SK-N-SH (cell line): Measurements from ENCODE around the gene CDK5. TPM values are rescaled to one million over a fixed set of nuclear protein-coding genes. Genes with fewer than 3 reads are reported as not detected.

Source experiments
- CTCF ChIA-PET: fragments of 300-600, 350-600 bp; formaldehyde crosslinking; extraction: SDS; loops from one replicate; lab custom pipeline; 2021; lab: Yijun Ruan, JAX
- POLR2A ChIA-PET: fragments of 350-600 bp; sonication (Branson Sonifier 250); formaldehyde crosslinking; extraction: SDS; loops from one replicate; lab custom pipeline; 2020; ENCODE audit warnings: antibody characterized with exemption, inconsistent platforms; lab: Yijun Ruan, JAX
- DNase-seq: peaks from one replicate; pipeline ENCODE4 v3.0.0; 2012
- H2AFZ ChIP-seq: fragments of 200-600 bp; sonication (generic); 2 replicates; pipeline ENCODE4 v1.8.1; 2016; ENCODE audit warnings: antibody characterized with exemption, mild to moderate bottlenecking, low read depth
- H3F3A ChIP-seq: fragments of 200-600 bp; sonication (generic); replicated peaks from 2 replicates; pipeline ENCODE3; 2016; ENCODE audit warnings: antibody characterized with exemption, mild to moderate bottlenecking; ENCODE audit not compliant: insufficient read depth
- H3K27ac ChIP-seq, 2 experiments: fragments of 200-500 bp in 1 of 2; fragments of 200-600 bp in 1 of 2; sonication (Bioruptor generic) in 1 of 2; sonication (generic), shearing (Covaris generic) in 1 of 2; 2 replicates each; pipeline versions ENCODE4 v1.5.1 to v1.6.1; 2014 to 2016; ENCODE audit warnings: low read depth in 2 of 2, inconsistent platforms in 1 of 2, low read length in 1 of 2, mild to moderate bottlenecking in 1 of 2, mixed read lengths in 1 of 2
- H3K27me3 ChIP-seq: fragments of 200-600 bp; sonication (generic), shearing (Covaris generic); 2 replicates; pipeline ENCODE4 v1.6.1; 2016; ENCODE audit warnings: mixed run types; ENCODE audit not compliant: insufficient read depth
- H3K36me3 ChIP-seq, 2 experiments: fragments of 200-500 bp in 1 of 2; fragments of 200-600 bp in 1 of 2; sonication (Bioruptor generic) in 1 of 2; sonication (generic) in 1 of 2; replicated peaks in 1 of 2; 2 replicates each; pipeline versions ENCODE3 to v1.5.1; 2014 to 2016; ENCODE audit warnings: low read length in 1 of 2, mild to moderate bottlenecking in 1 of 2; ENCODE audit not compliant: insufficient read depth in 2 of 2, control insufficient read depth in 1 of 2
- H3K4me1 ChIP-seq, 2 experiments: fragments of 200-500 bp in 1 of 2; fragments of 200-600 bp in 1 of 2; sonication (Bioruptor generic) in 1 of 2; sonication (generic), shearing (Covaris generic) in 1 of 2; 2 replicates each; pipeline versions ENCODE4 v1.5.1 to v1.6.1; 2014 to 2016; ENCODE audit warnings: low read depth in 1 of 2, low read length in 1 of 2, mixed run types in 1 of 2; ENCODE audit not compliant: insufficient read depth in 2 of 2, control insufficient read depth in 1 of 2
- H3K4me2 ChIP-seq: fragments of 200-600 bp; sonication (generic), shearing (Covaris generic); 2 replicates; pipeline ENCODE4 v1.6.1; 2017; ENCODE audit warnings: mixed run types
- H3K4me3 ChIP-seq, 2 experiments: fragments of 200-500 bp in 1 of 2; fragments of 200-600 bp in 1 of 2; sonication (Bioruptor generic) in 1 of 2; sonication (generic), shearing (Covaris generic) in 1 of 2; 2 replicates each; pipeline versions ENCODE4 v1.5.1 to v1.8.1; 2014 to 2016; ENCODE audit warnings: low read depth in 2 of 2, inconsistent platforms in 1 of 2, low read length in 1 of 2, mild to moderate bottlenecking in 1 of 2, mixed read lengths in 1 of 2, moderate library complexity in 1 of 2
- H3K79me2 ChIP-seq: fragments of 200-600 bp; sonication (generic); 2 replicates; pipeline ENCODE4 v1.8.1; 2017; ENCODE audit warnings: mild to moderate bottlenecking; ENCODE audit not compliant: insufficient read depth
- H3K9ac ChIP-seq: fragments of 200-600 bp; sonication (generic); 2 replicates; pipeline ENCODE4 v1.6.1; 2017; ENCODE audit warnings: mixed run types
- H3K9me2 ChIP-seq: fragments of 200-600 bp; sonication (generic); 2 replicates; pipeline ENCODE4 v1.6.1; 2017; ENCODE audit warnings: mixed run types
- H3K9me3 ChIP-seq: fragments of 200-600 bp; sonication (generic); 2 replicates; pipeline ENCODE4 v1.6.1; 2017; ENCODE audit warnings: mixed run types, mild to moderate bottlenecking, moderate library complexity
- H4K20me1 ChIP-seq: fragments of 200-600 bp; sonication (generic); 2 replicates; pipeline ENCODE4 v1.6.1; 2017; ENCODE audit warnings: mild to moderate bottlenecking, mixed run types; ENCODE audit not compliant: insufficient read depth
- CHD2 ChIP-seq: fragments of 150-350 bp; IDR thresholded peaks from 2 replicates; pipeline ENCODE4 v1.6.1; 2018; ENCODE audit warnings: low read length; ENCODE audit not compliant: partially characterized antibody
- GABPA ChIP-seq: IDR thresholded peaks from 2 replicates; pipeline ENCODE4 v1.4.0; 2012; ENCODE audit warnings: low read depth, mild to moderate bottlenecking
- MXI1 ChIP-seq: IDR thresholded peaks from 2 replicates; pipeline ENCODE4 v1.6.1; 2012; ENCODE audit warnings: mild to moderate bottlenecking, low read depth, low read length, improper control_type of control experiment
- POLR2AphosphoS5 ChIP-seq: IDR thresholded peaks from 2 replicates; pipeline ENCODE4 v1.6.1; 2012; ENCODE audit warnings: low read depth, low read length
- RAD21 ChIP-seq: IDR thresholded peaks from 2 replicates; pipeline ENCODE4 v1.6.1; 2012; ENCODE audit warnings: mild to moderate bottlenecking, low read length
- RFX5 ChIP-seq: IDR thresholded peaks from 2 replicates; pipeline ENCODE4 v1.6.1; 2012; ENCODE audit warnings: mild to moderate bottlenecking, improper control_type of control experiment, low read length
- RXRA ChIP-seq: IDR thresholded peaks from 2 replicates; pipeline ENCODE4 v1.4.0; 2012; ENCODE audit warnings: low read depth, mild to moderate bottlenecking, borderline replicate concordance
- SIN3A ChIP-seq: IDR thresholded peaks from 2 replicates; pipeline ENCODE4 v1.6.1; 2012; ENCODE audit warnings: low read depth, mild to moderate bottlenecking, low read length, moderate library complexity, borderline replicate concordance
- SMC3 ChIP-seq: IDR thresholded peaks from 2 replicates; pipeline ENCODE4 v1.6.1; 2012; ENCODE audit warnings: low read depth, low read length, improper control_type of control experiment
- TAF1 ChIP-seq: IDR thresholded peaks from 2 replicates; pipeline ENCODE4 v1.6.1; 2012; ENCODE audit warnings: low read depth, mild to moderate bottlenecking, low read length, moderate library complexity, borderline replicate concordance
- TCF12 ChIP-seq: IDR thresholded peaks from 2 replicates; pipeline ENCODE4 v1.4.0; 2012
- TEAD4 ChIP-seq: IDR thresholded peaks from 2 replicates; pipeline ENCODE4 v1.4.0; 2012; ENCODE audit warnings: mild to moderate bottlenecking, borderline replicate concordance; ENCODE audit not compliant: insufficient read depth
- YY1 ChIP-seq: IDR thresholded peaks from 2 replicates; pipeline ENCODE4 v1.4.0; 2012; ENCODE audit warnings: low read depth, mild to moderate bottlenecking
- WGBS: methylation state at CpG from one replicate; pipeline ENCODE4 v1.1.6; 2017; ENCODE audit warnings: low lambda C conversion rate; 5-methylcytosine and 5-hydroxymethylcytosine counted together
- polyA plus RNA-seq, 3 experiments: library from polyadenylated mRNA; depleted of rRNA; stranded (reverse); fragments of >200 nt; gene quantifications; 2 replicates each; pipeline ENCODE4 v1.2.3, GENCODE V29; 2012
- TF ChIP-seq, protein P1 (sequence below): IDR thresholded peaks from 2 replicates; pipeline ENCODE4 v1.6.1; 2012; ENCODE audit warnings: mild to moderate bottlenecking, low read depth, low read length, moderate library complexity
- TF ChIP-seq, protein P2 (sequence below): IDR thresholded peaks from 2 replicates; pipeline ENCODE4; 2012
- TF ChIP-seq, protein P3 (sequence below): fragments of 150-350 bp; IDR thresholded peaks from 2 replicates; pipeline ENCODE4 v1.6.1; 2017; ENCODE audit warnings: antibody characterized with exemption, low read length, low read depth, borderline replicate concordance
- TF ChIP-seq, protein P4 (sequence below): fragments of 200-600 bp; sonication (generic); IDR thresholded peaks from 2 replicates; pipeline ENCODE4 v1.6.1; 2017; ENCODE audit warnings: antibody characterized with exemption, mild to moderate bottlenecking, moderate library complexity
- TF ChIP-seq, protein P5 (sequence below): IDR thresholded peaks from 2 replicates; pipeline ENCODE4 v1.4.0; 2012; ENCODE audit warnings: low read depth
- TF ChIP-seq, protein P6 (sequence below): fragments of 150-350 bp; IDR thresholded peaks from 2 replicates; pipeline ENCODE4 v1.6.1; 2016; ENCODE audit warnings: mild to moderate bottlenecking, low read depth, low read length

The CDK5 gene
- polyA plus RNA-seq, 1 of the 3 experiments (the other 2 are of a cell fraction) = 125 TPM

DNA sequence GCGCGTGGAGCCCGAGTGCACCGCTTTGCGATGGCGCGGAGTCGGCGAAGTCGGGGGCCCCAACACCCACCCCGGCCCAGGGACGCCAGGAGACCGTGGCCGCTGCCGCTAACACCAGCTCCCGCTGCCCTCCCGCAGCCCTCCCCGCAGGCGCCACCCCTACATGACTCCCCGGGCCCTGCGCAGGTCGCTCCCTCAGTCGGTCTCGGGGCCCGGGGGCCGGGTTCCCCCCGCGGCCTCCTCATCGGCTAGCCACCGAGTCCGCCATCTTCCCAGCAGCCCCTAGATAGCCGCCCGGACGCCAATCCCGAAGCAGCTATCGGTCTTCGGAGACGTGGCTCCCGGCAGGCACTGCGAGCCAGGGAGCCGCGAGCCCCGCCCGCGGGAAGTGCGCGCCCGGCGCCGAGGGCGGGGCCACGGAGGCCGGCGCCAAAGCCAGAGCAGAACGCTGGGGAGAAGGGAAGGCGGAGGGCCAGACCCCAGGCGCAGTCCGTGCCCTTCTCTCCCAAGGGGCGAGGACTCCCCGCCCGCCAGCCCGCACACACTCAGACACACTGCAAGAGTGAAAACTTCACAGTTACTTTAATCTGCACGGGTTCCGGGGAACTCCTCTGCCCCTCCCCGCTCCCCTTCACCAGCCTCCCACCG is 22.9 kb upstream of the CDK5 start, which contains the start of gene FASTK (continued):
- TF ChIP-seq, protein P1, sequence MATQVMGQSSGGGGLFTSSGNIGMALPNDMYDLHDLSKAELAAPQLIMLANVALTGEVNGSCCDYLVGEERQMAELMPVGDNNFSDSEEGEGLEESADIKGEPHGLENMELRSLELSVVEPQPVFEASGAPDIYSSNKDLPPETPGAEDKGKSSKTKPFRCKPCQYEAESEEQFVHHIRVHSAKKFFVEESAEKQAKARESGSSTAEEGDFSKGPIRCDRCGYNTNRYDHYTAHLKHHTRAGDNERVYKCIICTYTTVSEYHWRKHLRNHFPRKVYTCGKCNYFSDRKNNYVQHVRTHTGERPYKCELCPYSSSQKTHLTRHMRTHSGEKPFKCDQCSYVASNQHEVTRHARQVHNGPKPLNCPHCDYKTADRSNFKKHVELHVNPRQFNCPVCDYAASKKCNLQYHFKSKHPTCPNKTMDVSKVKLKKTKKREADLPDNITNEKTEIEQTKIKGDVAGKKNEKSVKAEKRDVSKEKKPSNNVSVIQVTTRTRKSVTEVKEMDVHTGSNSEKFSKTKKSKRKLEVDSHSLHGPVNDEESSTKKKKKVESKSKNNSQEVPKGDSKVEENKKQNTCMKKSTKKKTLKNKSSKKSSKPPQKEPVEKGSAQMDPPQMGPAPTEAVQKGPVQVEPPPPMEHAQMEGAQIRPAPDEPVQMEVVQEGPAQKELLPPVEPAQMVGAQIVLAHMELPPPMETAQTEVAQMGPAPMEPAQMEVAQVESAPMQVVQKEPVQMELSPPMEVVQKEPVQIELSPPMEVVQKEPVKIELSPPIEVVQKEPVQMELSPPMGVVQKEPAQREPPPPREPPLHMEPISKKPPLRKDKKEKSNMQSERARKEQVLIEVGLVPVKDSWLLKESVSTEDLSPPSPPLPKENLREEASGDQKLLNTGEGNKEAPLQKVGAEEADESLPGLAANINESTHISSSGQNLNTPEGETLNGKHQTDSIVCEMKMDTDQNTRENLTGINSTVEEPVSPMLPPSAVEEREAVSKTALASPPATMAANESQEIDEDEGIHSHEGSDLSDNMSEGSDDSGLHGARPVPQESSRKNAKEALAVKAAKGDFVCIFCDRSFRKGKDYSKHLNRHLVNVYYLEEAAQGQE = no peak; the same call in 1 of the 2 replicates
- no peak for TF ChIP-seq TEAD4
- peak; percentile 90 for TF ChIP-seq POLR2AphosphoS5
- peak; percentile 98 for TF ChIP-seq YY1
- TF ChIP-seq GABPA = 0 out of 2 replicates have a peak, but pooled peaks have one; percentile 35
- TF ChIP-seq, protein P2, sequence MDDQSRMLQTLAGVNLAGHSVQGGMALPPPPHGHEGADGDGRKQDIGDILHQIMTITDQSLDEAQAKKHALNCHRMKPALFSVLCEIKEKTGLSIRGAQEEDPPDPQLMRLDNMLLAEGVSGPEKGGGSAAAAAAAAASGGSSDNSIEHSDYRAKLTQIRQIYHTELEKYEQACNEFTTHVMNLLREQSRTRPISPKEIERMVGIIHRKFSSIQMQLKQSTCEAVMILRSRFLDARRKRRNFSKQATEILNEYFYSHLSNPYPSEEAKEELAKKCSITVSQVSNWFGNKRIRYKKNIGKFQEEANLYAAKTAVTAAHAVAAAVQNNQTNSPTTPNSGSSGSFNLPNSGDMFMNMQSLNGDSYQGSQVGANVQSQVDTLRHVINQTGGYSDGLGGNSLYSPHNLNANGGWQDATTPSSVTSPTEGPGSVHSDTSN = peak; percentile 80
- peak; percentile 68; the same call in 1 of the 2 replicates for TF ChIP-seq SIN3A
- TF ChIP-seq CHD2 = peak; percentile 80
- no peak for TF ChIP-seq RAD21
- TF ChIP-seq RFX5 = no peak
- TF ChIP-seq TAF1 = peak; percentile 97
- peak; percentile 7; the same call in 1 of the 2 replicates for TF ChIP-seq TCF12
- no peak for TF ChIP-seq SMC3

DNA sequence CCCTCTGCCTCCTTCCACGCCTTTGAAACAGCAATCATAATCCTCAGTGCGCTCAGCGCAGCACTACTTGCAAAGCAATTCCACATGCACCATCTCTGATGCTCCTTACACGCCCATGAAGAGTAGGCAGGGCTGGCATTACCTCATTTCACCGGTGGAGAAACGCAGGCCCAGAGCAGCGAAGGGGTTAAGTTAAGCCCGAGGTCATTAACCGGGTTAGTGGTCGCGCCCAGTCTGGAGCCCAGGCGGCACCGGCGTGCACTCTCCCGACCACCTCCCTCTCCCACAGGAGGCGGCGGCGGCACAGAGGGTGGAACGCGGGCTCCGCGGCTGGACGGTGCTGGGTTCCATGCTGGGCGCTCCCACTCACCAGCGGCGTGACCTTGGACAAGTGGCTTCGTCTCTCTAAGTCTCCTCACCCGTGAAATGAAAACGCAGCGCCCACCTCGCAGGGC is 22.4 kb upstream of the CDK5 start:
- peaks cover 12 to 51% of the 10 kb centered on the region in 2 experiments for H3K36me3 ChIP-seq
- peak overlapping the region; percentile 96 for H3K9ac ChIP-seq
- H3K9me2 ChIP-seq = no peaks in the 10 kb centered on the region
- CTCF ChIA-PET = interaction anchor here (0.6 to 21.3 kb wide), 7 partner anchors 15 to 89 kb away, joined by 3 to 474 read pairs (median 5); partner anchors contain the start of genes CDK5 and SLC4A2
- H3K4me2 ChIP-seq = peak overlapping the region; percentile 98
- H3K27ac ChIP-seq = peak overlapping the region; percentile 78 to 95
- peak; percentile 77 for DNase-seq
- H4K20me1 ChIP-seq = no peaks in the 10 kb centered on the region; the same call in 1 of the 2 replicates
- WGBS = 4% methylated on average over 30 of the region's 31 CpGs
- peaks cover 48% of the 10 kb centered on the region for H3K79me2 ChIP-seq
- H3F3A ChIP-seq = peaks cover 42% of the 10 kb centered on the region
- H2AFZ ChIP-seq = peak overlapping the region; percentile 73; the same call in 1 of the 2 replicates
- peak overlapping the region; percentile 94 to 99 for H3K4me3 ChIP-seq
- TF ChIP-seq RXRA = no peak
- TF ChIP-seq, protein P3, sequence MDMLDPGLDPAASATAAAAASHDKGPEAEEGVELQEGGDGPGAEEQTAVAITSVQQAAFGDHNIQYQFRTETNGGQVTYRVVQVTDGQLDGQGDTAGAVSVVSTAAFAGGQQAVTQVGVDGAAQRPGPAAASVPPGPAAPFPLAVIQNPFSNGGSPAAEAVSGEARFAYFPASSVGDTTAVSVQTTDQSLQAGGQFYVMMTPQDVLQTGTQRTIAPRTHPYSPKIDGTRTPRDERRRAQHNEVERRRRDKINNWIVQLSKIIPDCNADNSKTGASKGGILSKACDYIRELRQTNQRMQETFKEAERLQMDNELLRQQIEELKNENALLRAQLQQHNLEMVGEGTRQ = no peak
- TF ChIP-seq, protein P4, sequence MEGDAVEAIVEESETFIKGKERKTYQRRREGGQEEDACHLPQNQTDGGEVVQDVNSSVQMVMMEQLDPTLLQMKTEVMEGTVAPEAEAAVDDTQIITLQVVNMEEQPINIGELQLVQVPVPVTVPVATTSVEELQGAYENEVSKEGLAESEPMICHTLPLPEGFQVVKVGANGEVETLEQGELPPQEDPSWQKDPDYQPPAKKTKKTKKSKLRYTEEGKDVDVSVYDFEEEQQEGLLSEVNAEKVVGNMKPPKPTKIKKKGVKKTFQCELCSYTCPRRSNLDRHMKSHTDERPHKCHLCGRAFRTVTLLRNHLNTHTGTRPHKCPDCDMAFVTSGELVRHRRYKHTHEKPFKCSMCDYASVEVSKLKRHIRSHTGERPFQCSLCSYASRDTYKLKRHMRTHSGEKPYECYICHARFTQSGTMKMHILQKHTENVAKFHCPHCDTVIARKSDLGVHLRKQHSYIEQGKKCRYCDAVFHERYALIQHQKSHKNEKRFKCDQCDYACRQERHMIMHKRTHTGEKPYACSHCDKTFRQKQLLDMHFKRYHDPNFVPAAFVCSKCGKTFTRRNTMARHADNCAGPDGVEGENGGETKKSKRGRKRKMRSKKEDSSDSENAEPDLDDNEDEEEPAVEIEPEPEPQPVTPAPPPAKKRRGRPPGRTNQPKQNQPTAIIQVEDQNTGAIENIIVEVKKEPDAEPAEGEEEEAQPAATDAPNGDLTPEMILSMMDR = peak; percentile 6; the same call in 1 of the 2 replicates
- TF ChIP-seq, protein P5, sequence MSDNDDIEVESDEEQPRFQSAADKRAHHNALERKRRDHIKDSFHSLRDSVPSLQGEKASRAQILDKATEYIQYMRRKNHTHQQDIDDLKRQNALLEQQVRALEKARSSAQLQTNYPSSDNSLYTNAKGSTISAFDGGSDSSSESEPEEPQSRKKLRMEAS = no peak
- TF ChIP-seq MXI1 = peak; percentile 23; the same call in 1 of the 2 replicates
- TF ChIP-seq, protein P6, sequence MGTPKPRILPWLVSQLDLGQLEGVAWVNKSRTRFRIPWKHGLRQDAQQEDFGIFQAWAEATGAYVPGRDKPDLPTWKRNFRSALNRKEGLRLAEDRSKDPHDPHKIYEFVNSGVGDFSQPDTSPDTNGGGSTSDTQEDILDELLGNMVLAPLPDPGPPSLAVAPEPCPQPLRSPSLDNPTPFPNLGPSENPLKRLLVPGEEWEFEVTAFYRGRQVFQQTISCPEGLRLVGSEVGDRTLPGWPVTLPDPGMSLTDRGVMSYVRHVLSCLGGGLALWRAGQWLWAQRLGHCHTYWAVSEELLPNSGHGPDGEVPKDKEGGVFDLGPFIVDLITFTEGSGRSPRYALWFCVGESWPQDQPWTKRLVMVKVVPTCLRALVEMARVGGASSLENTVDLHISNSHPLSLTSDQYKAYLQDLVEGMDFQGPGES = no peak
- TF ChIP-seq, all 33 proteins: peak for 2
- POLR2A ChIA-PET = interaction anchor here (0.8 to 1.5 kb wide), 8 partner anchors 10 to 152 kb away, joined by 3 to 7 read pairs (median 4); partner anchors contain the start of genes ABCB8 and CHPF2
- no peaks in the 10 kb centered on the region for H3K9me3 ChIP-seq
- no peaks in the 10 kb centered on the region for H3K27me3 ChIP-seq
- peaks cover 25 to 42% of the 10 kb centered on the region in 2 experiments for H3K4me1 ChIP-seq
